ENCODE measurements around the gene SYCP2.

Gene SYCP2

GRCh38 chr20:59820204-59821041 is 113.0 kb downstream of the SYCP2 start:
- DNase-seq = no peak

- no peak for DNase-seq
These were observed 113.8 kb downstream of the SYCP2 start for GRCh38 chr20:59819496-59820203.

GRCh38 chr20:59818911-59819310 is 114.5 kb downstream of the SYCP2 start:
- DNase-seq = no peak

- DNase-seq = no peak
These were observed 115.4 kb downstream of the SYCP2 start for GRCh38 chr20:59817846-59818615.

- DNase-seq = no peak
These were observed 116.0 kb downstream of the SYCP2 start for GRCh38 chr20:59817406-59817805.

- no peak for DNase-seq
These were observed 117.2 kb downstream of the SYCP2 start for GRCh38 chr20:59816146-59816738.

- DNase-seq = no peak
These were observed 118.5 kb downstream of the SYCP2 start for GRCh38 chr20:59814840-59815340.

- DNase-seq = no peak
These were observed 119.2 kb downstream of the SYCP2 start for GRCh38 chr20:59813948-59814839.

Measured in activated CD4-positive, alpha-beta T cell treated with anti-CD3 and anti-CD28 coated beads, Interleukin-2, amount 50 U/mL, for 48 hours (primary cell).